Stimulated activated CD4-positive, alpha-beta T cell treated with anti-CD3 and anti-CD28 coated beads, Interleukin-15, amount 100 ng/mL, for 48 hours (primary cell): ENCODE data around the gene TRIM49C.
"Not testable (repeated sequence)": the region's sequence is repeated elsewhere in the genome, so short reads cannot be mapped to it uniquely, and the experiment has no call there.

Experiments used
- DNase-seq, 2 donors: peaks; one replicate each; pipeline ENCODE4 v3.0.0-alpha.2; 2020; ENCODE audit warnings: low read depth in 2 of 2

The TRIM49C gene

GRCh38 chr11:90030806-90031205 lies at the start of gene TRIM49C:
TRIM49C (plus strand) TSS chr11:90031106; CDS start chr11:90035212, 4,106 bp downstream.
- not testable (repeated sequence) for DNase-seq

GRCh38 chr11:90024184-90024583 lies 6.7 kb upstream of the TRIM49C start:
- not testable (repeated sequence) for DNase-seq

GRCh38 chr11:90051591-90052209 lies 20.8 kb downstream of the TRIM49C start:
- DNase-seq: not testable (repeated sequence)

- DNase-seq: peak in 1 of 2 donors; percentile 0
Observed at GRCh38 chr11:90052311-90052710, 21.4 kb downstream of the TRIM49C start.

- not testable (repeated sequence) for DNase-seq
Observed at GRCh38 chr11:90053545-90053944, 22.6 kb downstream of the TRIM49C start.

GRCh38 chr11:90085650-90086049 lies 54.7 kb downstream of the TRIM49C start, which contains the start of gene UBTFL1:
UBTFL1 (plus strand) TSS chr11:90085950; CDS start chr11:90085950, 0 bp downstream.
- not testable (repeated sequence) for DNase-seq

- DNase-seq: not testable (repeated sequence)
Observed at GRCh38 chr11:90088731-90089130, 57.8 kb downstream of the TRIM49C start.
